IMR-90 (cell line): Measurements from ENCODE around the gene CDK6. TPM values are rescaled to one million over a fixed set of nuclear protein-coding genes. Genes with fewer than 3 reads are reported as not detected.

ENCODE experiments used
- ATAC-seq: fragments of 200-7000 bp; cut with Tn5 transposase; 2 replicates; pipeline ENCODE4 v1.9.1; 2020; ENCODE audit warnings: low read depth, mild to moderate bottlenecking, moderate library complexity
- BruUV-seq: library from RNA; stranded (reverse); fragments of 400-500 nt; replicated peaks from 2 replicates; lab custom pipeline; 2021; lab: Mats Ljungman, UMichigan
- CTCF ChIA-PET: fragments of 300-600 bp; formaldehyde crosslinking; extraction: SDS; loops from one replicate; lab custom pipeline; 2021; ENCODE audit warnings: antibody characterized with exemption; lab: Yijun Ruan, JAX
- POLR2A ChIA-PET: fragments of 300-600 bp; sonication (Branson Sonifier 250); formaldehyde crosslinking; loops from one replicate; lab custom pipeline; 2022; ENCODE audit warnings: antibody characterized with exemption; ENCODE audit not compliant: unreplicated experiment; lab: Charles Lee
- DNase-seq: peaks from one replicate; pipeline ENCODE4 v3.0.0; 2013
- H2AFZ ChIP-seq: replicated peaks from 2 replicates; pipeline ENCODE3; 2013; ENCODE audit warnings: low read length, mild to moderate bottlenecking; ENCODE audit not compliant: poor library complexity
- H2AK5ac ChIP-seq: 2 replicates; pipeline ENCODE4 v1.6.1; 2013; ENCODE audit warnings: low read depth, low read length, inconsistent platforms
- H2AK9ac ChIP-seq: replicated peaks from 2 replicates; pipeline ENCODE3; 2013; ENCODE audit warnings: mild to moderate bottlenecking, low read depth, low read length, moderate library complexity; ENCODE audit not compliant: poor library complexity
- H2BK120ac ChIP-seq: 2 replicates; pipeline ENCODE4 v1.6.1; 2013; ENCODE audit warnings: low read depth, low read length, inconsistent platforms
- H2BK15ac ChIP-seq: 3 replicates; pipeline ENCODE4 v1.6.1; 2013; ENCODE audit warnings: low read depth, low read length, inconsistent platforms
- H2BK20ac ChIP-seq: 2 replicates; pipeline ENCODE4 v1.6.1; 2013; ENCODE audit warnings: low read depth, mild to moderate bottlenecking, inconsistent platforms, low read length, moderate library complexity
- H2BK5ac ChIP-seq: 2 replicates; pipeline ENCODE4 v1.6.1; 2013; ENCODE audit warnings: mild to moderate bottlenecking, low read depth, low read length, inconsistent platforms; ENCODE audit not compliant: poor library complexity, severe bottlenecking
- H3K14ac ChIP-seq: replicated peaks from 2 replicates; pipeline ENCODE4 v1.6.1; 2013; ENCODE audit warnings: low read depth, low read length, inconsistent platforms
- H3K18ac ChIP-seq: 2 replicates; pipeline ENCODE4 v1.6.1; 2013; ENCODE audit warnings: low read depth, low read length, control low read depth
- H3K23ac ChIP-seq: 2 replicates; pipeline ENCODE4 v1.6.1; 2013; ENCODE audit warnings: low read depth, low read length, inconsistent platforms
- H3K27ac ChIP-seq: 2 replicates; pipeline ENCODE4 v1.5.1; 2013; ENCODE audit warnings: mild to moderate bottlenecking, control low read depth, low read length; ENCODE audit not compliant: insufficient read depth
- H3K27me3 ChIP-seq: 2 replicates; pipeline ENCODE4 v1.6.1; 2013; ENCODE audit warnings: low read length; ENCODE audit not compliant: control insufficient read depth, insufficient read depth
- H3K36me3 ChIP-seq: 2 replicates; pipeline ENCODE4 v1.6.1; 2013; ENCODE audit warnings: low read length, mixed read lengths; ENCODE audit not compliant: control insufficient read depth, insufficient read depth
- H3K4ac ChIP-seq: 2 replicates; pipeline ENCODE4 v1.6.1; 2013; ENCODE audit warnings: low read depth, low read length, inconsistent platforms
- H3K4me1 ChIP-seq: 2 replicates; pipeline ENCODE4 v1.6.1; 2013; ENCODE audit warnings: low read length, mixed read lengths; ENCODE audit not compliant: control insufficient read depth, insufficient read depth
- H3K4me2 ChIP-seq: 2 replicates; pipeline ENCODE4 v1.6.1; 2013; ENCODE audit warnings: low read depth, mild to moderate bottlenecking, control low read depth, low read length, moderate library complexity
- H3K4me3 ChIP-seq: 2 replicates; pipeline ENCODE4 v1.5.1; 2013; ENCODE audit warnings: low read depth, mild to moderate bottlenecking, control low read depth, low read length, moderate library complexity; ENCODE audit not compliant: insufficient read depth
- H3K56ac ChIP-seq: 2 replicates; pipeline ENCODE4 v1.6.1; 2013; ENCODE audit warnings: low read length, inconsistent platforms; ENCODE audit not compliant: insufficient read depth; ENCODE audit errors: extremely low read depth
- H3K79me1 ChIP-seq, 2 experiments: 2 replicates each; pipeline ENCODE4 v1.6.1; 2013; ENCODE audit warnings: low read length in 2 of 2, inconsistent platforms in 1 of 2, low read depth in 1 of 2
- H3K9ac ChIP-seq: 2 replicates; pipeline ENCODE4 v1.6.1; 2013; ENCODE audit warnings: low read depth, low read length, control low read depth
- H3K9me1 ChIP-seq: 2 replicates; pipeline ENCODE4 v1.6.1; 2013; ENCODE audit warnings: low read length, inconsistent platforms; ENCODE audit not compliant: insufficient read depth
- H3K9me3 ChIP-seq: 2 replicates; pipeline ENCODE4 v1.6.1; 2013; ENCODE audit warnings: low read length; ENCODE audit not compliant: control insufficient read depth, insufficient read depth
- H4K20me1 ChIP-seq: 2 replicates; pipeline ENCODE4 v1.6.1; 2013; ENCODE audit warnings: low read length, inconsistent platforms; ENCODE audit not compliant: insufficient read depth
- H4K5ac ChIP-seq: 2 replicates; pipeline ENCODE4 v1.6.1; 2013; ENCODE audit warnings: mild to moderate bottlenecking, low read depth, low read length, control low read depth
- H4K8ac ChIP-seq, 2 experiments: 2 replicates each; pipeline ENCODE4 v1.6.1; 2013; ENCODE audit warnings: low read depth in 2 of 2, low read length in 2 of 2, control low read depth in 1 of 2, inconsistent platforms in 1 of 2
- H4K91ac ChIP-seq: 2 replicates; pipeline ENCODE4 v1.6.1; 2013; ENCODE audit warnings: low read depth, low read length, inconsistent platforms; ENCODE audit not compliant: insufficient read depth
- FOS ChIP-seq: fragments of 150-350 bp; IDR thresholded peaks from 2 replicates; pipeline ENCODE4 v1.6.1; 2016; ENCODE audit warnings: low read depth, low read length
- MAZ ChIP-seq: IDR thresholded peaks from 2 replicates; pipeline ENCODE4 v1.6.1; 2012; ENCODE audit warnings: low read depth, mild to moderate bottlenecking, low read length, improper control_type of control experiment, moderate library complexity, borderline replicate concordance
- NFE2L2 ChIP-seq: fragments of 150-350 bp; IDR thresholded peaks from 2 replicates; pipeline ENCODE4 v1.6.1; 2016; ENCODE audit warnings: low read depth, mild to moderate bottlenecking, low read length
- RAD21 ChIP-seq: IDR thresholded peaks from 2 replicates; pipeline ENCODE4 v1.6.1; 2012; ENCODE audit warnings: low read length, improper control_type of control experiment
- RCOR1 ChIP-seq: IDR thresholded peaks from 2 replicates; pipeline ENCODE4 v1.6.1; 2012; ENCODE audit warnings: mild to moderate bottlenecking, low read length, improper control_type of control experiment; ENCODE audit not compliant: insufficient replicate concordance
- WGBS, 2 experiments: methylation state at CpG; one replicate each; pipeline versions ENCODE4 v1.1.5 to v1.1.7; 2013; ENCODE audit warnings: missing lambda C conversion rate in 2 of 2; ENCODE audit not compliant: insufficient read length in 1 of 2; ENCODE audit errors: extremely low coverage in 2 of 2; 5-methylcytosine and 5-hydroxymethylcytosine counted together
- dilution Hi-C: fragments of 300-500 bp; cut with HindIII; formaldehyde crosslinking; loops from one replicate; pipeline ENCODE4 v1.14.3; 2018; ENCODE audit warnings: low sequenced_read_pairs; ENCODE audit not compliant: unreplicated experiment
- in situ Hi-C: fragments of 300-500 bp; cut with MboI; formaldehyde crosslinking; loops from 3 replicates; pipeline ENCODE4 v1.14.3; 2019; ENCODE audit warnings: low sequenced_read_pairs, inconsistent platforms, mixed read lengths
- intact Hi-C: fragments of 100-400 bp; cut with micrococcal nuclease; formaldehyde crosslinking; loops from 2 replicates; pipeline ENCODE4 v1.10.0; 2022
- polyA plus RNA-seq, 3 experiments: library from polyadenylated mRNA; depleted of rRNA; stranded (reverse); fragments of >200 nt; gene quantifications; 2 replicates each; pipeline ENCODE4 v1.2.3, GENCODE V29; 2012; ENCODE audit warnings: low replicate concordance in 1 of 3
- total RNA-seq: library from RNA; depleted of rRNA; stranded (reverse); fragments of >200 nt; gene quantifications from 2 replicates; pipeline ENCODE4 v1.2.3, GENCODE V29; 2012
- TF ChIP-seq, protein P1 (sequence below): fragments of 150-350 bp; IDR thresholded peaks from 2 replicates; pipeline ENCODE4 v1.6.1; 2016; ENCODE audit warnings: low read depth, mild to moderate bottlenecking, low read length, moderate library complexity, borderline replicate concordance

The CDK6 gene
- total and polyA plus RNA-seq, 2 of the 4 experiments (the other 2 are of a cell fraction): 21.5 to 195 TPM

DNA sequence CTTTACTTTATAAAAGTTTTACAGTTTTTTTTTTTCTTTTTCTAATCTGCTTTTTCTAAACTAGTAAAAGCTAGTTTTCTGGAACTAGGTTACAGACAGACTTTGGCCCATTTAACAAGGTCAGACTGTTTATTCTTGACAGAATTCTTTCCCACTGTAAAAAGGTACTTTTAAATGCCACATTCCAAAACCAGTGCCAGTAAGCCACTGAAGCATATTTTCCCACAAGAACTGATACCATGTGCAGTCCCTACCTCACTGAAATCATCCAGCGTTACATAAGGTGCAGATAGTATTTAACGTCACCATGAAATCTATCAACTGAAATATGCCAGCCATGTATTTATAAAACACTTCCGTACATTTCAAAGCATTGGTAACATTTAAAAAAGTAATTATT is 121.6 kb downstream of the CDK6 start:
- Histone ChIP-seq H4K8ac (no peak overlapping the region), H4K91ac (no peak overlapping the region), H3K36me3 (peaks cover 17% of the 10 kb centered on the region), H3K9me3 (no peaks in the 10 kb centered on the region), H3K4me1 (peaks cover 10% of the 10 kb centered on the region), H2AK9ac (no peak overlapping the region), H2AFZ (no peak overlapping the region), H3K79me1 (peaks cover 54 to 72% of the 10 kb centered on the region in 2 experiments), H2BK120ac (no peak overlapping the region), H2BK20ac (no peak overlapping the region), H3K4me3 (no peak overlapping the region), H3K4ac (no peak overlapping the region), H3K9ac (no peak overlapping the region), H3K27me3 (no peaks in the 10 kb centered on the region), H3K9me1 (peaks cover 30% of the 10 kb centered on the region), H3K14ac (no peak overlapping the region), H3K18ac (no peak overlapping the region), H3K27ac (no peak overlapping the region), H3K23ac (no peak overlapping the region), H2BK5ac (no peak overlapping the region), H4K20me1 (peaks cover 16% of the 10 kb centered on the region; the same call in 1 of the 2 replicates), H2AK5ac (no peak overlapping the region), H4K5ac (no peak overlapping the region), H3K4me2 (no peak overlapping the region), H2BK15ac (no peak overlapping the region), H3K56ac (no peak overlapping the region)
- ChIA-PET CTCF (no interaction called here), POLR2A (no interaction called here)
- no peak for TF ChIP-seq RAD21
- TF ChIP-seq FOS: no peak
- TF ChIP-seq NFE2L2: no peak
- TF ChIP-seq RCOR1: no peak
- TF ChIP-seq MAZ: no peak
- TF ChIP-seq, protein P1, sequence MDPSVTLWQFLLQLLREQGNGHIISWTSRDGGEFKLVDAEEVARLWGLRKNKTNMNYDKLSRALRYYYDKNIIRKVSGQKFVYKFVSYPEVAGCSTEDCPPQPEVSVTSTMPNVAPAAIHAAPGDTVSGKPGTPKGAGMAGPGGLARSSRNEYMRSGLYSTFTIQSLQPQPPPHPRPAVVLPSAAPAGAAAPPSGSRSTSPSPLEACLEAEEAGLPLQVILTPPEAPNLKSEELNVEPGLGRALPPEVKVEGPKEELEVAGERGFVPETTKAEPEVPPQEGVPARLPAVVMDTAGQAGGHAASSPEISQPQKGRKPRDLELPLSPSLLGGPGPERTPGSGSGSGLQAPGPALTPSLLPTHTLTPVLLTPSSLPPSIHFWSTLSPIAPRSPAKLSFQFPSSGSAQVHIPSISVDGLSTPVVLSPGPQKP: no peak
- WGBS, 2 experiments: no CpG with 5 or more reads among the region's 3 CpGs
- dilution Hi-C loops: no loop called here
- no peak for DNase-seq
- in situ Hi-C loops: no loop called here
- no peak for ATAC-seq
- intact Hi-C loops: no loop called here
- BruUV-seq: no TSS peak
